H9 (cell line): ENCODE results near the gene SSTR4. TPM values are rescaled to one million over a fixed set of nuclear protein-coding genes. Genes with fewer than 3 reads are reported as not detected.

ENCODE experiments used
- DNase-seq: peaks from one replicate; pipeline ENCODE4 v3.0.0-alpha.2; 2017
- H2AFZ ChIP-seq: one replicate; pipeline ENCODE4 v1.6.1; 2013; ENCODE audit warnings: mild to moderate bottlenecking, low read length, control low read depth, moderate library complexity
- H2AK5ac ChIP-seq: 2 replicates; pipeline ENCODE4 v1.6.1; 2013; ENCODE audit warnings: low read length, control low read depth, mixed read lengths; ENCODE audit not compliant: insufficient read length
- H2BK120ac ChIP-seq: one replicate; pipeline ENCODE4 v1.6.1; 2013; ENCODE audit warnings: low read depth, mild to moderate bottlenecking, low read length, control low read depth, inconsistent platforms; ENCODE audit not compliant: poor library complexity, severe bottlenecking
- H2BK12ac ChIP-seq: 2 replicates; pipeline ENCODE4 v1.6.1; 2013; ENCODE audit warnings: low read length, control low read depth, mixed read lengths, low read depth; ENCODE audit not compliant: insufficient read length
- H2BK15ac ChIP-seq: 2 replicates; pipeline ENCODE4 v1.6.1; 2013; ENCODE audit warnings: low read depth, low read length, control low read depth
- H2BK20ac ChIP-seq: one replicate; pipeline ENCODE4 v1.6.1; 2013; ENCODE audit warnings: low read depth, mild to moderate bottlenecking, low read length, control low read depth, inconsistent platforms; ENCODE audit not compliant: poor library complexity, severe bottlenecking
- H2BK5ac ChIP-seq: 2 replicates; pipeline ENCODE4 v1.6.1; 2013; ENCODE audit warnings: low read length, control low read depth, mixed read lengths; ENCODE audit not compliant: insufficient read length
- H3K14ac ChIP-seq: 2 replicates; pipeline ENCODE4 v1.6.1; 2013; ENCODE audit warnings: low read length, control low read depth; ENCODE audit not compliant: insufficient read depth
- H3K18ac ChIP-seq: 2 replicates; pipeline ENCODE4 v1.6.1; 2013; ENCODE audit warnings: low read depth, mild to moderate bottlenecking, mixed read lengths, low read length, control low read depth; ENCODE audit not compliant: insufficient read length
- H3K23ac ChIP-seq: 2 replicates; pipeline ENCODE4 v1.6.1; 2013; ENCODE audit warnings: low read length, control low read depth, mixed read lengths, low read depth; ENCODE audit not compliant: insufficient read length
- H3K23me2 ChIP-seq: 2 replicates; pipeline ENCODE4 v1.6.1; 2013; ENCODE audit warnings: low read depth, mild to moderate bottlenecking, mixed read lengths, low read length, control low read depth; ENCODE audit not compliant: insufficient read length, poor library complexity, severe bottlenecking
- H3K27ac ChIP-seq: 2 replicates; pipeline ENCODE4 v1.5.1; 2013; ENCODE audit warnings: low read length, control low read depth, mixed read lengths, low read depth; ENCODE audit not compliant: insufficient read length
- H3K27me3 ChIP-seq: 2 replicates; pipeline ENCODE4 v1.6.1; 2013; ENCODE audit warnings: low read length, control low read depth, inconsistent platforms; ENCODE audit not compliant: insufficient read depth
- H3K4ac ChIP-seq: 2 replicates; pipeline ENCODE4 v1.6.1; 2013; ENCODE audit warnings: low read depth, mild to moderate bottlenecking, control low read depth, inconsistent platforms, low read length, moderate library complexity
- H3K4me1 ChIP-seq: 2 replicates; pipeline ENCODE4 v1.6.1; 2013; ENCODE audit warnings: low read length, control low read depth, inconsistent platforms; ENCODE audit not compliant: insufficient read depth
- H3K4me2 ChIP-seq: 2 replicates; pipeline ENCODE4 v1.6.1; 2013; ENCODE audit warnings: low read length, control low read depth, mixed read lengths; ENCODE audit not compliant: insufficient read length, insufficient read depth
- H3K56ac ChIP-seq: 2 replicates; pipeline ENCODE4 v1.6.1; 2013; ENCODE audit warnings: low read depth, mild to moderate bottlenecking, mixed read lengths, low read length, control low read depth; ENCODE audit not compliant: insufficient read length
- H3K79me1 ChIP-seq: 2 replicates; pipeline ENCODE4 v1.6.1; 2013; ENCODE audit warnings: low read depth, mild to moderate bottlenecking, moderate library complexity, low read length, control low read depth, inconsistent platforms; ENCODE audit not compliant: insufficient read depth, poor library complexity, severe bottlenecking
- H3K79me2 ChIP-seq: 2 replicates; pipeline ENCODE4 v1.6.1; 2013; ENCODE audit warnings: low read length, control low read depth, inconsistent platforms; ENCODE audit not compliant: insufficient read depth
- H3K9ac ChIP-seq: 2 replicates; pipeline ENCODE4 v1.6.1; 2013; ENCODE audit warnings: low read length, control low read depth, mixed read lengths; ENCODE audit not compliant: insufficient read length; ENCODE audit errors: extremely low read depth
- H3K9me3 ChIP-seq: one replicate; pipeline ENCODE4 v1.6.1; 2013; ENCODE audit warnings: low read depth, low read length, inconsistent platforms; ENCODE audit not compliant: control insufficient read depth
- H3T11ph ChIP-seq: one replicate; pipeline ENCODE4 v1.6.1; 2013; ENCODE audit warnings: mild to moderate bottlenecking, low read length, control low read depth, inconsistent platforms
- H4K20me1 ChIP-seq: one replicate; pipeline ENCODE4 v1.6.1; 2013; ENCODE audit not compliant: control insufficient read depth, insufficient read length, insufficient read depth
- H4K5ac ChIP-seq: 2 replicates; pipeline ENCODE4 v1.6.1; 2013; ENCODE audit warnings: low read depth, mild to moderate bottlenecking, mixed read lengths, low read length, control low read depth; ENCODE audit not compliant: insufficient read length
- H4K8ac ChIP-seq: replicated peaks from 2 replicates; pipeline ENCODE4 v1.6.1; 2013; ENCODE audit warnings: low read length, control low read depth, mixed read lengths, low read depth; ENCODE audit not compliant: insufficient read length
- H4K91ac ChIP-seq: 2 replicates; pipeline ENCODE4 v1.6.1; 2013; ENCODE audit warnings: low read depth, mild to moderate bottlenecking, moderate library complexity, mixed read lengths, low read length, control low read depth; ENCODE audit not compliant: insufficient read length
- H3K27ac Mint-ChIP-seq, 3 experiments: 2 replicates in 2 of 3; 3 replicates in 1 of 3; pipeline ENCODE4 v1.8.0; 2020 to 2021; ENCODE audit warnings: mixed read lengths in 3 of 3, mild to moderate bottlenecking in 1 of 3, moderate library complexity in 1 of 3
- H3K27me3 Mint-ChIP-seq: 2 replicates; pipeline ENCODE4 v1.8.0; 2021; ENCODE audit warnings: low read depth, mild to moderate bottlenecking, moderate library complexity, mixed read lengths
- H3K36me3 Mint-ChIP-seq, 3 experiments: 2 replicates in 2 of 3; 3 replicates in 1 of 3; pipeline ENCODE4 v1.8.0; 2020 to 2021; ENCODE audit warnings: low read depth in 3 of 3, mixed read lengths in 3 of 3; ENCODE audit not compliant: insufficient read depth in 1 of 3
- H3K4me1 Mint-ChIP-seq, 2 experiments: 2 replicates each; pipeline ENCODE4 v1.8.0; 2020; ENCODE audit warnings: mixed read lengths in 2 of 2
- H3K4me3 Mint-ChIP-seq, 2 experiments: 2 replicates in 1 of 2; 3 replicates in 1 of 2; pipeline ENCODE4 v1.8.0; 2020 to 2021; ENCODE audit warnings: mild to moderate bottlenecking in 2 of 2, mixed read lengths in 2 of 2, moderate library complexity in 1 of 2
- H3K9me3 Mint-ChIP-seq, 2 experiments: 2 replicates in 1 of 2; 3 replicates in 1 of 2; pipeline ENCODE4 v1.8.0; 2020; ENCODE audit warnings: mild to moderate bottlenecking in 2 of 2, mixed read lengths in 2 of 2, moderate library complexity in 1 of 2
- WGBS: extraction: QIAGEN DNeasy Blood & Tissue Kit; methylation state at CpG from one replicate; pipeline ENCODE4 v1.1.7; 2013; ENCODE audit warnings: missing lambda C conversion rate, low lambda C conversion rate, mixed read lengths; ENCODE audit not compliant: insufficient read length; ENCODE audit errors: extremely low coverage; 5-methylcytosine and 5-hydroxymethylcytosine counted together
- total RNA-seq: library from RNA; stranded (reverse); gene quantifications from 2 replicates; pipeline ENCODE4 v1.2.1, GENCODE V29; 2021
- TF ChIP-seq, protein P1 (sequence below): fragments of 200-600 bp; sonication (generic); conservative IDR thresholded peaks from 3 replicates; pipeline ENCODE4 v1.8.0; 2021; ENCODE audit warnings: antibody characterized with exemption, mild to moderate bottlenecking

The SSTR4 gene
- total RNA-seq, 1 experiment from 2014 or later, result not detected

DNA sequence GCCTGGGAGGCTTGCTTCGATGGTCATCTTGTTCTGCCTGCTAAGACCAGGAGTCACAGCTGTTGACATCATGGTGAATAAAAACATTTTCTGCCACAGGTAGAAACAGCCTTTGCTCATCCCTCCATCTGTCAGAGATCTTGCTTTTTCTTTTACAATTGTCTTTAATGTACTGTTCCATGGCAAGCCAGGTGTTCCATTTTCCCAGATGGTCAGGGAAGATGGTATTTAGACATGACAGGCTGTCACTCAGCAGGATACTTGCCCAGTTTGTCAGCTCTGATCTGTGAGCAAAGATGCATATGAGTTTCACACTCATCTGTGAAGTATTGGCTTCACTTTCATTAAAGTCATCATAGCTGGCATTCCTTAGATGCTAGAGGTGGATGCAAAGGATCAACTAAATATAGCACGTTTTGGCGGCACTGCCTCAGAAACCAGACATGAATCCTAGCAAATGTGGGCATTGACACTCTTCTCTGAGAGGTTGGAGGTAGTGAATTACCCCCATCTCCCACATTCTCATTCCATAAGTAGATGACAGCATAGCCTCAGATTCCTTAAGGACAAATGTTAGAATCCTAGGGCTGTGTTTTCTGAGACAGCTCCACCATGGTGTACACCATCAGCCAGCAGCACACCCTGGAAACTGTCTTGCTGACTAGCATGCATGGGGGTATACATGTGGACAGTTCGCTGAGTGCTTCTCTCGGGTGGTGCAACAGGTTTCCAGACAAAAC is 4.2 kb downstream of the SSTR4 start:
- peaks cover 93% of the 10 kb centered on the region for H3K27me3 Mint-ChIP-seq
- peaks cover 28 to 36% of the 10 kb centered on the region in 2 experiments for H3K4me1 Mint-ChIP-seq
- no peak overlapping the region for H3K27ac Mint-ChIP-seq

More for the DNA sequence above, 4.2 kb downstream of the SSTR4 start:
- no peak for DNase-seq
- Histone ChIP-seq H2BK12ac (no peak overlapping the region), H3K27me3 (peaks cover 20% of the 10 kb centered on the region; the same call in 1 of the 2 replicates), H3K18ac (no peak overlapping the region), H4K8ac (no peak overlapping the region), H3K23me2 (no peaks in the 10 kb centered on the region), H2BK5ac (no peak overlapping the region), H2BK120ac (no peak overlapping the region), H3K79me1 (no peaks in the 10 kb centered on the region), H2AFZ (no peak overlapping the region), H3K56ac (no peak overlapping the region), H3K9me3 (no peaks in the 10 kb centered on the region), H2AK5ac (no peak overlapping the region), H3K23ac (no peak overlapping the region), H3T11ph (no peak overlapping the region), H3K79me2 (no peaks in the 10 kb centered on the region), H4K20me1 (no peaks in the 10 kb centered on the region), H4K91ac (no peak overlapping the region), H3K27ac (no peak overlapping the region), H3K4me2 (no peak overlapping the region), H2BK15ac (no peak overlapping the region), H3K4ac (no peak overlapping the region), H3K14ac (no peak overlapping the region), H3K4me1 (peaks cover 9% of the 10 kb centered on the region; the same call in 1 of the 2 replicates), H3K9ac (no peak overlapping the region), H2BK20ac (no peak overlapping the region), H4K5ac (no peak overlapping the region)
- TF ChIP-seq, protein P1, sequence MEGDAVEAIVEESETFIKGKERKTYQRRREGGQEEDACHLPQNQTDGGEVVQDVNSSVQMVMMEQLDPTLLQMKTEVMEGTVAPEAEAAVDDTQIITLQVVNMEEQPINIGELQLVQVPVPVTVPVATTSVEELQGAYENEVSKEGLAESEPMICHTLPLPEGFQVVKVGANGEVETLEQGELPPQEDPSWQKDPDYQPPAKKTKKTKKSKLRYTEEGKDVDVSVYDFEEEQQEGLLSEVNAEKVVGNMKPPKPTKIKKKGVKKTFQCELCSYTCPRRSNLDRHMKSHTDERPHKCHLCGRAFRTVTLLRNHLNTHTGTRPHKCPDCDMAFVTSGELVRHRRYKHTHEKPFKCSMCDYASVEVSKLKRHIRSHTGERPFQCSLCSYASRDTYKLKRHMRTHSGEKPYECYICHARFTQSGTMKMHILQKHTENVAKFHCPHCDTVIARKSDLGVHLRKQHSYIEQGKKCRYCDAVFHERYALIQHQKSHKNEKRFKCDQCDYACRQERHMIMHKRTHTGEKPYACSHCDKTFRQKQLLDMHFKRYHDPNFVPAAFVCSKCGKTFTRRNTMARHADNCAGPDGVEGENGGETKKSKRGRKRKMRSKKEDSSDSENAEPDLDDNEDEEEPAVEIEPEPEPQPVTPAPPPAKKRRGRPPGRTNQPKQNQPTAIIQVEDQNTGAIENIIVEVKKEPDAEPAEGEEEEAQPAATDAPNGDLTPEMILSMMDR, result no peak
- no CpG with 5 or more reads among the region's 5 CpGs for whole genome bisulfite sequencing
- Mint-ChIP-seq H3K9me3 (no peaks in the 10 kb centered on the region), H3K36me3 (peaks cover 0 to 2% (median 0%) of the 10 kb centered on the region in 3 experiments; a peak in 1 of 7 replicates), H3K4me3 (no peak overlapping the region)
